ENCODE data around the gene KDELR1. TPM values are rescaled to one million over a fixed set of nuclear protein-coding genes. Genes with fewer than 3 reads are reported as not detected.
A peak's percentile ranks its signal among the peaks of the same experiment; 100 is the strongest.

KDELR1 gene
- total and polyA plus RNA-seq, 9 of the 15 experiments (the other 6 are each of a cell fraction or from before 2014, with no cell fraction given) = 6.1 to 165 (median 58.5) TPM

- intact Hi-C loops (cut with micrococcal nuclease) = loop anchor here (1.0 to 5.0 kb wide), 4 partner anchors 13 to 819 kb away; no protein-coding TSS in a partner anchor
- peak overlapping the region; percentile 80 to 89 for H3K9ac ChIP-seq (ENCODE audit: insufficient read depth in 1 of 2, low read depth in 2 of 2, low read length in 2 of 2)
- ATAC-seq = peak; percentile 85
- in situ Hi-C loops (cut with MboI) = no loop called here
- H3K79me2 ChIP-seq (ENCODE audit: control insufficient read depth, insufficient read depth, low read length) = peaks cover 19% of the 10 kb centered on the region
- DNase-seq (ENCODE audit: extremely low read depth in 1 of 4, low spot score in 3 of 4) = peak; percentile 92 to 98 (median 94)
- peaks cover 2% of the 10 kb centered on the region; the same call in 1 of the 2 replicates for H3K9me3 ChIP-seq (replicated peaks; ENCODE audit: control insufficient read depth, insufficient read depth, low read depth, low read length)
- no peaks in the 10 kb centered on the region for H3K27me3 ChIP-seq (ENCODE audit: control insufficient read depth in 2 of 2, insufficient read depth in 2 of 2, low read length in 2 of 2)
- peaks cover 5% of the 10 kb centered on the region for H3K9me1 ChIP-seq (ENCODE audit: control insufficient read depth, insufficient read depth, low read length)
- peak; percentile 100 for FAIRE-seq
- no peaks in the 10 kb centered on the region for H4K20me1 ChIP-seq (replicated peaks; ENCODE audit: control insufficient read depth, insufficient read depth, low read length)
- H3K4me3 ChIP-seq = peak overlapping the region; percentile 50
- peak overlapping the region; percentile 71 for H2AFZ ChIP-seq (ENCODE audit: low read depth, low read length)
- CTCF ChIA-PET (ENCODE audit: low intra/inter-chr PET ratio) = interaction anchor here (1.2 to 4.0 kb wide), 3 partner anchors 12 to 19 kb away, joined by 5 to 57 read pairs (median 5); a partner anchor contains a TSS
- H3K4me2 ChIP-seq (ENCODE audit: insufficient read depth, low read length) = peak overlapping the region; percentile 93
- peaks cover 21 to 56% of the 10 kb centered on the region in 2 experiments for H3K4me1 ChIP-seq (replicated peaks in 1 of 2; ENCODE audit: control insufficient read depth in 2 of 2, insufficient read depth in 2 of 2, low read length in 2 of 2)
- 1% methylated on average over 24 of the region's 25 CpGs for WGBS (ENCODE audit: insufficient coverage, low coverage, missing lambda C conversion rate)
- POLR2A ChIA-PET = interaction anchor here (0.6 to 2.4 kb wide), 8 partner anchors 9 to 113 kb away, joined by 3 to 16 read pairs (median 4); partner anchors contain the start of genes EMP3, GRWD1, SYNGR4 and TMEM143
- BruUV-seq (replicated peaks) = no TSS peak
- peaks cover 35% of the 10 kb centered on the region; the same call in 2 of the 3 replicates for H3K36me3 ChIP-seq (ENCODE audit: control insufficient read depth, insufficient read depth, low read length)
- peak overlapping the region; percentile 91 for H3K27ac ChIP-seq (ENCODE audit: extremely low read depth, low read depth, low read length)
- TF ChIP-seq MEF2D (tag; conservative IDR thresholded peaks at IDR 0.05; ENCODE audit: low read depth) = no peak
- TF ChIP-seq DNMT1 (IDR thresholded peaks at IDR 0.05) = no peak
- TF ChIP-seq PREB (CRISPR knock-in tag; IDR thresholded peaks at IDR 0.05) = no peak
- no peak for TF ChIP-seq PPARD (CRISPR knock-in tag; IDR thresholded peaks at IDR 0.05)
- TF ChIP-seq FOXP1 (CRISPR knock-in tag; IDR thresholded peaks at IDR 0.05) = no peak
- 0 out of 2 replicates have a peak, but pooled peaks have one; percentile 20 for TF ChIP-seq ZBTB2 (IDR thresholded peaks at IDR 0.05)
- TF ChIP-seq ELF4 (CRISPR knock-in tag; IDR thresholded peaks at IDR 0.05) = 0 out of 2 replicates have a peak, but pooled peaks have one; percentile 22
- TF ChIP-seq MTA3 (IDR thresholded peaks at IDR 0.05; ENCODE audit: borderline replicate concordance) = peak; percentile 11; the same call in 1 of the 2 replicates
- TF ChIP-seq IRF1 (CRISPR knock-in tag; IDR thresholded peaks at IDR 0.05; ENCODE audit: borderline replicate concordance) = no peak
- no peak for TF ChIP-seq HEY1 (CRISPR knock-in tag; IDR thresholded peaks at IDR 0.05; ENCODE audit: borderline replicate concordance)
- TF ChIP-seq RBM25 (IDR thresholded peaks at IDR 0.05; ENCODE audit: low read depth, low read length, severe bottlenecking) = peak; percentile 62
- TF ChIP-seq RBM39 (optimal IDR thresholded peaks at IDR 0.05; ENCODE audit: low read depth, low read length) = peak; percentile 30
- TF ChIP-seq ZNF695 (CRISPR knock-in tag; IDR thresholded peaks at IDR 0.05) = no peak
- peak; percentile 64; the same call in 1 of the 2 replicates for TF ChIP-seq MITF (IDR thresholded peaks at IDR 0.05)
Observed at GRCh38 chr19:48332662-48333466, 58.5 kb downstream of the KDELR1 start.

Measured in K562 (cell line).